HG03521 (cell line): ENCODE data around the gene C2orf69.
"Not testable (repeated sequence)": the region's sequence is repeated elsewhere in the genome, so short reads cannot be mapped to it uniquely, and the experiment has no call there.

Experiments used
- ATAC-seq: cut with Tn5 transposase; IDR thresholded peaks from one replicate; pipeline ENCODE4 v1.9.1; 2021; ENCODE audit warnings: mild to moderate bottlenecking, moderate library complexity; ENCODE audit not compliant: unreplicated experiment

Gene C2orf69

DNA sequence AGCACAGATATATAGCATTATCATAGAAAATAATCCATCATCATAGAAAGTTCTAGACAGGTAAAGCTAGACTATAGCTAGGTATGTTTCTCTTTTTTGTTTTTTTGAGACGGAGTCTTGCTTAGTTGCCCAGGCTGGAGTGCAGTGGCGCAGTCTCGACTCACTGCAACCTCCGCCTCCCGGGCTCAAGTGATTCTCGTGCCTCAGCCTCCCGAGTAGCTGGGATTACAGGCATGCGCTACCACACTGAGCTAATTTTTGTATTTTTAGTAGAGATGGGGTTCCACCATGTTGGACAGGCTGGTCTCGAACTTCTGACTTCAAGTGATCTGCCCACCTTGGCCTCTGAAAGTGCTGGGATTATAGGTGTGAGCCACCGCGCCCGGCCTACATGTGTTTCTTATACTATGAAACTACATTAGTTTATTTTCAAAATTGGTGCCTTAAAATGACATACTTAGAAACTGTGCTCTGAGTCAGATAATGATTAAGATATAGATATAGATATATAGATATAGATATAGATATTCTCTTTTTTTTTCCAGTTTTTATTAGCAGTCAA is 1.5 kb downstream of the C2orf69 start:
- ATAC-seq, result not testable (repeated sequence)

DNA sequence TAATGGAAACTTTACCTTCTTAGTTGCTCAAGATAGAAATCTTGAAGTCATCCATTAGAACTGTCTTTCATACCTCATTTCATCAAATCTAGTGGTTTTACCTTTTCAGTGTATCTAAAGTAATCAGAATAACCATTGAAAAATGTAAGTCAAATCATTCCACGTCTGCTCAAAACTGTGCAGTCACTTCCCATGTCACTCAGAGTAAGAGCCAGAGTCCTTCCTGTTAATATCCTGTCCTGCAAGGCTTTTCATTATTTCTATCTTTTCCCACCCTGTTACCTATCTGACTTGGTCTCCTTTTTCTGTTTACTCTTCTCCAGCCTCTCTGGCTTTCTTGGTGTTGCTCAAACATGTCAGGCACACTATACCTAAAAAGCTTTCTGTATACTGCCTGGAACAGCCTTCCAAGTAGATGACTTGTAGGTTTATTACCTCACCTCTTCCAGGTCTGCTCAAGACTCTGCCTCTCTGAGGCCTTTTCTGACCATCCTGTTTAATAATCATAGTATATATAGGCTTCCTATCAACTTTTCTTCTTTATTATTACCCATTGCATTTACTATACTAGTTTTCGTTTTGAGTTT is 3.4 kb downstream of the C2orf69 start:
- no peak for ATAC-seq

- no peak for ATAC-seq
These were observed 5.9 kb downstream of the C2orf69 start for GRCh38 chr2:199916980-199917379.

DNA sequence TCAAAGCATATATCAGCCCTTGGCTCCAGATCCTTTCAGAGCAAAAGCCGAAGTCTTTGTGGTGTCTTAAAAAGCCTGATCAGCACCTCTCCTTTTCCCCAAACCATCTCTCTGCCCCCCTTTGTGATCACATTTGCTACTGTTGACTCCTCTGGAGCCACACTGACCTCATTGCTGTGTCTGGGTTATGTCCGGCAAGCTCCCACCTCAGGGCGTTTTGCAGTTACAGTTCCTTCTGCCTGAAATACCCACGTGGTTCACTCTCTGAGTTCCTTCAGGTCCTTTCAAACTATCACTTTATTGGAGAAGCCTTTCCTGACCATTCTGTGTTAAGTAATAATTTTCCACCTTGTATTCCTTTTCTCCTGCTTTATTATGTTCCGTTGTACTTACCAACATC is 11.8 kb downstream of the C2orf69 start:
- no peak for ATAC-seq

DNA sequence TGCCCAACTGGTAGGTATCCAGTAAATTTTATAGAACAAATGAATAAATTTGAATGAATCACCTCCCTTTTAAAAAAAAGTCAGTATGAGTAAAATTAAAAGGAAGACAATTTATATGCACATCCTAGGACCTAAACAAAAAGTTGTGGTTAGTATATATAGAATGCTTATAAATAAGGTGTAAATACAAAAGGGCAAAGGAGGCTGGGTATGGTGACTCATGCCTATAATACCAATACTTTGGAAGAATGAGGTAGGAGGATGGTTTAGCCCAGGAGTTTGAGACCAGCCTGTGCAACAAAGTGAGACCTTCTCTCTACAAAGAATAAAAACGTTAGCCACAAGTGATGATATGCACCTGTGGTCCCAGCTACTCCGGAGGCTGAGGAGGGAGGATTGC is 12.8 kb downstream of the C2orf69 start:
- no peak for ATAC-seq

DNA sequence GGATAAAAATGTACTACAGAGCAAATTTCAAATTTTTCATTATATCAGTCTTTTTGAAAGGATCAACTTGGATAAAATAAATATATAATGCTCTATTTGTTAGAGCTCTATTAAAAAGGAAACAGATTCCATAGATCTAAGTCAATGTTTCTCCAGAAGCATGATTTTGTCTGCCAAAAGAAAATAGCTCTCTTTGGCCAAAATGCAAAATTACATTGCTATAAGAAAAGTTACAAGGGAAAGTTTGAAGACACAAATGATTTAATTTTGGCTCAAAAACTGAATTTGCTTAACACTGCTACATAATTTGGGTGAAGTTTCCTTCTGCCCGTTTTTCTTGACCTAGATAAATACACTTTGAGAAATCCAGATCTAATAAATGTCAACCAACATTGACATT is 15.7 kb downstream of the C2orf69 start:
- ATAC-seq, result no peak

DNA sequence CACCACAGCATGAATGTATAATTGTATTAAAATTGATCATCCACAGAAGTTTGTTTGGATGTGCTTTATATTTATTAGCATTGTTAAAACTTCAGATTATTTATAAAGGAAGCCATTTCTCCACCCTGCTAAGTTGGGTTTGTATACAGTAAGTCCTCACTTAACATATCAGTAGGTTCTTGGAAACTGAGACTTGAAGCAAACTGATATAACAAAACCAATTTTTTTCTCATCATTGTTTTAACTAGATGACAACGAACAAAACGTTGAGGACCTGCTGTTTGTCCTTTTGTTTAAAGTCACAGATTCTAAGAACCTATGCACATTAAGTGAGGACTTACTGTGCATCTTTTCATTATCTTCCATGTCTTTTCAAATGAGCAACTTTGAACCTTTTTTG is 17.1 kb downstream of the C2orf69 start:
- no peak for ATAC-seq

DNA sequence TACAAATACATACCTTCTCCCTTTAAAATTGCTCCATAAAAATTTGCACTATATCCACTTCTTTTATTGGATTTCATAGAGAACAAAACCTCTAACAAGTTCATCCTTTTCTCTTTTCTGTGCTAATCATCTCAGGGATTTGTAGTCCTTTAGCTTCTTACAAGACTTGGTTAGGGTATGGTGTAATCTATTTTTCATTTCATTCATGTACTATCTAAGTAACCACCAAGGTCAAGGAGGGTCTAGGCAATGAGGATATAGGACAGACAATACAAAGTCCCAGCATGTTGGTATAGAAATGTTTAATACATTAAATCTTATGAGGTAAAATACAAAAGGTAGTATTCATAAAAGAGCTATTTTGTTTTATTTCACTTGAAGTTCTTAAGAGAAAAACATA is 17.5 kb downstream of the C2orf69 start:
- ATAC-seq, result no peak

- no peak for ATAC-seq
These were observed 18.2 kb downstream of the C2orf69 start for GRCh38 chr2:199929262-199929661.

- no peak for ATAC-seq
These were observed 21.3 kb downstream of the C2orf69 start for GRCh38 chr2:199932312-199932855.

DNA sequence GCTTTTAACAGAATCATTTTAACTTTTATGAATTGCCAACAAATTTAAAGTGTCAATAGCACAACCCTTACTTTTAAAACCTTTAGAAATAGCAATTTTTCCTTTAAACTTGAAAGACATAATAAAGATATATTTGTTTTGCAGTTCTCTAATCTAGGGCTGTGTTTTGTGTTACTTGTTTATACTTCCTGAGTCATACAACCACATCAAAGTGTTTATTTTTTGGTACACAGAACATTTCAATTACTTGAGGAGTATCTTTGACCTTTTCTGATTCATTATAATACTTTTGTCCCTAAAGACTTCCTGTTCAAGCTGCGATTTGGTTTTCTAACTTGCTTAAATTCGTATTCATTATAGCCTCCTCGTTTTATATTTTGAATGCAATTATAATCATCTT is 22.4 kb downstream of the C2orf69 start:
- ATAC-seq, result no peak

GRCh38 chr2:199936554-199936953 is 25.5 kb downstream of the C2orf69 start:
- ATAC-seq, result no peak

- ATAC-seq, result peak; percentile 62
These were observed 29.3 kb downstream of the C2orf69 start for GRCh38 chr2:199940373-199940772.

GRCh38 chr2:199943373-199943772 is 32.3 kb downstream of the C2orf69 start:
- ATAC-seq, result no peak

DNA sequence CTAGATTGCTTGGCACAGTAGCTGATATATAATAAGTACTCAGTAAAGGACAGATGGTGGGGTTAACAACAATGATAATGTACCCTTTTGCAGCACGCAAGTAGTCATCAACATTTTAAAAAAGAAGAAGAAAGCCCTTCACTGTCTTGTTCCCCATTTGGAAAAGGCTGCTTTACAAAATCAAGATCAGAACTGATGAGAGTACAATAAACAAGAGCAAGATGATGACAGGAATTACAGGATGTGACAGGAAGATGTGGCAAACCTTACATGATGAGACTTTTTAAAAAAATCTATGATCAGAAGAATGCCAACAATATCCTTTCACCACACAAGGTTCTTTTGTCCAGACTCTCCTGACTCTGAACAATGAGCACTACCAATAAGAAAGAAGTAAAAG is 35.1 kb downstream of the C2orf69 start:
- ATAC-seq, result no peak

DNA sequence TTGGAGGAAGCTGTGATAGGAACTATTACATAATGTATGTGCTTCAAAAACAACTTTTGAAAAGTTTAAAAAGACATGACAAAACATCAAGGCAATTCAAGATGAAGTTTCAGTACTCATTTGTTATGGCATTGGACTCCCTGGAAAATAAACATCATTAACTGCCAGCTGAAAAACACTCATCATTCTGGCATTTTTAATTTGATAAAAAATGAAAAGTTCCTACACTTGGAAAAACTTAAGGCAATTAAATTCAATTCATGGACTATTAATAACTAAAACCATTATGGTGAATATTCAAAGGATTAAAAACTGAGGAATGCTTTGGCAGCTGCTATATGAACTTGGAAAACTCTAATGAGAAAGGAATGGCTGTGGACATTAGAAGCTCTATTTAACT is 35.7 kb downstream of the C2orf69 start:
- no peak for ATAC-seq

GRCh38 chr2:199950396-199950795 is 39.3 kb downstream of the C2orf69 start:
- no peak for ATAC-seq

GRCh38 chr2:199951023-199951422 is 39.9 kb downstream of the C2orf69 start:
- no peak for ATAC-seq

GRCh38 chr2:199955007-199955338 is 43.9 kb downstream of the C2orf69 start:
- ATAC-seq, result peak; percentile 33

DNA sequence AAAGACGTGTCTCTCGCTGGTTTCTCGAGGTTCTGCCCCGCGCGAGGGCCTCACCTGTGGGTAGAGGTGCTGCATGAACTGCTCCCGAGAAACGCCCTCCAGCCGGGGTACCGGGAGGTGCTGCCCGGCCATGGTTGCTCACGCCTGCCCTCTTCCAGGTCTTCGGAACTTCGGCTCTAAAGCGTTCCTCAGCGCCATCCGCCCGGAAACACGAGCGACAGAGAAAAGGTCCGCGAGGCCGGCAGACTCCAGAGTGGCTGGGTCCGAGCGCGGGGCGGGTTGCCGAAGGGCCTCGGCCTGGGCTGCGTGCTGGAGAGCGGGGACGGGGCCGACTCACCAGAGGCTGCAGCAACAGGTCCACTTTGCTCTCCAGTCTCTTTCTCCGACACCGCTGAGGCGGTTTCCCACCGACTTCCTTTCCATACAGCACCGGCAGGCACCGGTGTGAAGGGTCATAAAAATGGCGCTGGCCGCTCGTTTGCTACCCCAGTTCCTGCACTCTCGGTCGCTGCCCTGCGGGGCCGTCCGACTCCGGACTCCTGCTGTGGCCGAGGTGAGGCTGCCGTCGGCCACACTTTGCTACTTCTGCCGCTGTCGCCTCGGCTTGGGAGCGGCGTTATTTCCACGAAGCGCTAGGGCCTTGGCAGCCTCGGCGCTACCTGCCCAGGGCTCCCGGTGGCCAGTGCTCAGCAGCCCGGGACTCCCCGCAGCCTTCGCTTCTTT is 44.4 kb downstream of the C2orf69 start, which contains the start of the genes MAIP1 and TYW5:
Gene MAIP1 (plus strand): TSS at position 244 of the 723 bp plus-strand sequence. CDS start 217 bp downstream, at position 461.
Gene TYW5 (minus strand): TSS at position 153 of the 723 bp plus-strand sequence. CDS start 21 bp downstream, at position 132.
- peak; percentile 85 for ATAC-seq

- ATAC-seq, result no peak
These were observed 44.9 kb downstream of the C2orf69 start for GRCh38 chr2:199956062-199956380.

DNA sequence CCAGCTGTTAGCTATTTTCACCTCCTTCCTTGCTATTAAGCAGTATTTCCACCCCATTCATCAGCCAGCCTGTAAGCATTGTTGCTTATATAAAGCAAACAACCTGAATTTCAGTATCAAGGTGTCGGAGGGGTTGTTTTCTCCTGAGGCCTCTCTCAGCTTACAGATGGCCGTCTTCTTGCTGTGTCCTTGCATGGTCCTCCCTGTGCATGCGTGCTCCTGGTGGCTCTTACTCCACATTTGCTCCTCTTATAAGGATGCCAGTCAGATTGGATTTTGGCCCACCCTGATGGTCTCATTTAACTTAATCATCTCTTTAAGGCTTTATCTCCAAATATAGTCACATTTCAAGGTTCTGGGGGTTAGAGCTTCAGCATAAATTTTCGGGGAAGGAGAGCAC is 46.9 kb downstream of the C2orf69 start:
- ATAC-seq, result no peak
